Measurements from ENCODE around the gene THBD.
"Not testable (repeated sequence)": the region's sequence is repeated elsewhere in the genome, so short reads cannot be mapped to it uniquely, and the experiment has no call there.

The THBD gene

GRCh38 chr20:23033918-23034317 lies 15.6 kb downstream of the THBD start:
- DNase-seq = no peak

GRCh38 chr20:23032750-23033078 lies 16.8 kb downstream of the THBD start:
- DNase-seq = no peak

GRCh38 chr20:23032056-23032749 lies 17.3 kb downstream of the THBD start:
- DNase-seq = no peak

- DNase-seq = no peak
These were observed 18.1 kb downstream of the THBD start for GRCh38 chr20:23031346-23031745.

GRCh38 chr20:23029324-23029723 lies 20.1 kb downstream of the THBD start:
- DNase-seq = no peak

- no peak for DNase-seq
These were observed 21.1 kb downstream of the THBD start for GRCh38 chr20:23028392-23028791.

GRCh38 chr20:23027721-23028120 lies 21.8 kb downstream of the THBD start:
- DNase-seq = no peak

- not testable (repeated sequence) for DNase-seq
These were observed 24.0 kb downstream of the THBD start for GRCh38 chr20:23025503-23025902.

- DNase-seq = no peak
These were observed 24.8 kb downstream of the THBD start for GRCh38 chr20:23024701-23025100.

- no peak for DNase-seq
These were observed 25.8 kb downstream of the THBD start for GRCh38 chr20:23023621-23024177.

- DNase-seq = no peak
These were observed 26.6 kb downstream of the THBD start for GRCh38 chr20:23022849-23023248.

GRCh38 chr20:23021951-23022350 lies 27.5 kb downstream of the THBD start:
- DNase-seq = no peak

GRCh38 chr20:23021541-23021940 lies 27.9 kb downstream of the THBD start:
- DNase-seq = no peak

- DNase-seq = no peak
These were observed 29.0 kb downstream of the THBD start for GRCh38 chr20:23020230-23021018.

GRCh38 chr20:23019403-23019802 lies 30.1 kb downstream of the THBD start:
- DNase-seq = no peak

- DNase-seq = no peak
These were observed 30.5 kb downstream of the THBD start for GRCh38 chr20:23018941-23019340.

- no peak for DNase-seq
These were observed 31.0 kb downstream of the THBD start for GRCh38 chr20:23018432-23018831.

- DNase-seq = no peak
These were observed 32.0 kb downstream of the THBD start for GRCh38 chr20:23017516-23017915.

GRCh38 chr20:23013429-23013828 lies 36.0 kb downstream of the THBD start:
- DNase-seq = no peak

- no peak for DNase-seq
These were observed 38.3 kb downstream of the THBD start for GRCh38 chr20:23011008-23011721.

- DNase-seq = no peak
These were observed 39.4 kb downstream of the THBD start for GRCh38 chr20:23010096-23010495.

GRCh38 chr20:23009636-23010035 lies 39.8 kb downstream of the THBD start:
- DNase-seq = no peak

GRCh38 chr20:23008667-23009066 lies 40.8 kb downstream of the THBD start:
- no peak for DNase-seq

Data from NCI-H187 (cell line).